H1 (cell line): Measurements from ENCODE around the gene ACER3. TPM values are rescaled to one million over a fixed set of nuclear protein-coding genes. Genes with fewer than 3 reads are reported as not detected.
"Not testable (repeated sequence)": the region's sequence is repeated elsewhere in the genome, so short reads cannot be mapped to it uniquely, and the experiment has no call there.

Experiments
- CTCF ChIA-PET: fragments of 300-600 bp; sonication (Branson Sonifier 250); formaldehyde crosslinking; loops from one replicate; lab custom pipeline; 2021; ENCODE audit not compliant: partially characterized antibody; lab: Charles Lee
- POLR2A ChIA-PET: fragments of 300-600 bp; sonication (Branson Sonifier 250); formaldehyde crosslinking; loops from one replicate; lab custom pipeline; 2021; ENCODE audit warnings: inconsistent platforms; ENCODE audit not compliant: partially characterized antibody; lab: Charles Lee
- DNase-seq, 2 experiments: peaks; one replicate each; pipeline versions ENCODE4 v3.0.0 to v3.0.0-alpha.2; 2010 to 2022; ENCODE audit warnings: low spot score in 2 of 2, low read depth in 1 of 2, mixed read lengths in 1 of 2
- FAIRE-seq: peaks from 2 replicates; lab custom pipeline; 2011; peaks lifted over from hg19 to GRCh38; lab: Jason Lieb, UNC
- H2AFZ ChIP-seq: 2 replicates; pipeline ENCODE4 v1.8.1; 2012; ENCODE audit warnings: low read length, inconsistent platforms
- H2AK5ac ChIP-seq: 2 replicates; pipeline ENCODE4 v1.6.1; 2013; ENCODE audit warnings: low read depth, low read length
- H2BK120ac ChIP-seq: replicated peaks from 2 replicates; pipeline ENCODE3; 2013; ENCODE audit warnings: low read depth, low read length, inconsistent platforms
- H2BK12ac ChIP-seq: 2 replicates; pipeline ENCODE4 v1.6.1; 2013; ENCODE audit warnings: low read depth, low read length
- H2BK15ac ChIP-seq: 2 replicates; pipeline ENCODE4 v1.6.1; 2013; ENCODE audit warnings: low read length
- H2BK20ac ChIP-seq: 2 replicates; pipeline ENCODE4 v1.6.1; 2013; ENCODE audit warnings: low read length
- H2BK5ac ChIP-seq: 2 replicates; pipeline ENCODE4 v1.6.1; 2013; ENCODE audit warnings: low read depth, low read length
- H3K14ac ChIP-seq: 2 replicates; pipeline ENCODE4 v1.6.1; 2013; ENCODE audit warnings: inconsistent platforms; ENCODE audit not compliant: insufficient read length
- H3K18ac ChIP-seq: 2 replicates; pipeline ENCODE4 v1.6.1; 2013; ENCODE audit warnings: low read length; ENCODE audit errors: extremely low read depth
- H3K23ac ChIP-seq: 2 replicates; pipeline ENCODE4 v1.6.1; 2013; ENCODE audit warnings: inconsistent platforms; ENCODE audit not compliant: insufficient read length
- H3K23me2 ChIP-seq: 2 replicates; pipeline ENCODE4 v1.6.1; 2013; ENCODE audit warnings: low read depth, low read length
- H3K27ac ChIP-seq: 2 replicates; pipeline ENCODE4 v1.6.1; 2011; ENCODE audit warnings: low read depth, low read length, inconsistent platforms
- H3K27me3 ChIP-seq, 4 experiments: replicated peaks in 1 of 4; 1 replicate in 1 of 4; 2 replicates in 3 of 4; pipeline versions ENCODE4 v1.6.1 to v1.8.1; 2011 to 2013; ENCODE audit warnings: low read length in 3 of 4, mild to moderate bottlenecking in 3 of 4, inconsistent platforms in 2 of 4, mixed read lengths in 2 of 4, moderate library complexity in 1 of 4; ENCODE audit not compliant: control insufficient read depth in 3 of 4, insufficient read depth in 3 of 4; ENCODE audit errors: extremely low read depth in 1 of 4
- H3K36me3 ChIP-seq, 4 experiments: 2 replicates each; pipeline versions ENCODE4 v1.6.1 to v1.8.1; 2011 to 2013; ENCODE audit warnings: mild to moderate bottlenecking in 4 of 4, low read length in 3 of 4, moderate library complexity in 2 of 4, control low read depth in 1 of 4, inconsistent platforms in 1 of 4; ENCODE audit not compliant: insufficient read depth in 4 of 4, control insufficient read depth in 2 of 4
- H3K4ac ChIP-seq: replicated peaks from 2 replicates; pipeline ENCODE3; 2013; ENCODE audit warnings: low read length, low read depth, mixed read lengths, inconsistent platforms; ENCODE audit not compliant: insufficient read length
- H3K4me1 ChIP-seq, 4 experiments: replicated peaks in 1 of 4; 1 replicate in 1 of 4; 2 replicates in 3 of 4; pipeline versions ENCODE4 v1.6.1 to v1.8.1; 2011 to 2013; ENCODE audit warnings: low read length in 3 of 4, inconsistent platforms in 2 of 4, mixed read lengths in 1 of 4; ENCODE audit not compliant: insufficient read depth in 4 of 4, control insufficient read depth in 3 of 4
- H3K4me2 ChIP-seq, 2 experiments: 2 replicates each; pipeline versions ENCODE4 v1.6.1 to v1.8.1; 2011 to 2013; ENCODE audit warnings: low read depth in 2 of 2, low read length in 2 of 2, control low read depth in 1 of 2, inconsistent platforms in 1 of 2, mild to moderate bottlenecking in 1 of 2; ENCODE audit not compliant: insufficient read depth in 1 of 2
- H3K4me3 ChIP-seq, 4 experiments: fragments of 200-600, 300-600 bp in 1 of 4; sonication (generic), shearing (Covaris generic), sonication (Bioruptor Twin) in 1 of 4; 2 replicates each; pipeline versions ENCODE4 v1.5.1 to v1.8.1; 2011 to 2016; ENCODE audit warnings: low read length in 4 of 4, low read depth in 3 of 4, control low read depth in 2 of 4, inconsistent platforms in 2 of 4, mild to moderate bottlenecking in 2 of 4, mixed read lengths in 1 of 4, moderate library complexity in 1 of 4; ENCODE audit not compliant: insufficient read depth in 2 of 4; ENCODE audit errors: extremely low read depth in 1 of 4
- H3K56ac ChIP-seq: replicated peaks from 2 replicates; pipeline ENCODE3; 2013; ENCODE audit warnings: low read depth, mild to moderate bottlenecking, mixed read lengths, low read length, inconsistent platforms; ENCODE audit not compliant: insufficient read length
- H3K79me1 ChIP-seq: 2 replicates; pipeline ENCODE4 v1.6.1; 2013; ENCODE audit warnings: low read depth, low read length, control low read depth
- H3K79me2 ChIP-seq, 2 experiments: 2 replicates each; pipeline versions ENCODE4 v1.6.1 to v1.8.1; 2012 to 2013; ENCODE audit warnings: low read length in 2 of 2, mild to moderate bottlenecking in 2 of 2, inconsistent platforms in 1 of 2; ENCODE audit not compliant: insufficient read depth in 2 of 2, control insufficient read depth in 1 of 2
- H3K9ac ChIP-seq, 4 experiments: replicated peaks in 1 of 4; 1 replicate in 1 of 4; 2 replicates in 3 of 4; pipeline versions ENCODE4 v1.6.1 to v1.8.1; 2011 to 2013; ENCODE audit warnings: low read depth in 3 of 4, low read length in 3 of 4, control low read depth in 2 of 4, mild to moderate bottlenecking in 2 of 4, moderate library complexity in 2 of 4, inconsistent platforms in 1 of 4; ENCODE audit errors: extremely low read depth in 1 of 4
- H3K9me3 ChIP-seq, 2 experiments: 2 replicates each; pipeline versions ENCODE4 v1.6.1 to v1.8.1; 2012 to 2013; ENCODE audit warnings: mild to moderate bottlenecking in 2 of 2, moderate library complexity in 2 of 2, control low read depth in 1 of 2, inconsistent platforms in 1 of 2, low read depth in 1 of 2, low read length in 1 of 2, mixed read lengths in 1 of 2; ENCODE audit not compliant: insufficient read depth in 2 of 2
- H4K20me1 ChIP-seq, 2 experiments: replicated peaks in 1 of 2; 2 replicates each; pipeline versions ENCODE3 to v1.8.1; 2011 to 2013; ENCODE audit warnings: inconsistent platforms in 2 of 2, low read length in 2 of 2, mild to moderate bottlenecking in 1 of 2; ENCODE audit not compliant: insufficient read depth in 2 of 2, control insufficient read depth in 1 of 2
- H4K5ac ChIP-seq: 2 replicates; pipeline ENCODE4 v1.6.1; 2013; ENCODE audit warnings: low read length, low read depth, mixed read lengths, inconsistent platforms; ENCODE audit not compliant: insufficient read length
- H4K8ac ChIP-seq: 2 replicates; pipeline ENCODE4 v1.8.0; 2013; ENCODE audit warnings: mild to moderate bottlenecking, moderate library complexity, low read length, inconsistent platforms; ENCODE audit not compliant: insufficient read depth; ENCODE audit errors: extremely low read depth
- H4K91ac ChIP-seq: replicated peaks from 2 replicates; pipeline ENCODE3; 2013; ENCODE audit warnings: low read length, mixed read lengths, inconsistent platforms; ENCODE audit not compliant: insufficient read length
- EZH2 ChIP-seq: fragments of 200-600 bp; sonication (generic); IDR thresholded peaks from 2 replicates; pipeline ENCODE4 v1.7.1; 2012; ENCODE audit warnings: low read depth, mild to moderate bottlenecking, moderate library complexity, low read length, inconsistent platforms; ENCODE audit not compliant: severe bottlenecking
- NRF1 ChIP-seq: IDR thresholded peaks from 2 replicates; pipeline ENCODE4 v1.6.1; 2011; ENCODE audit warnings: mild to moderate bottlenecking, low read depth, low read length, improper control_type of control experiment
- USF2 ChIP-seq: IDR thresholded peaks from 2 replicates; pipeline ENCODE4 v1.6.1; 2011; ENCODE audit warnings: low read length, improper control_type of control experiment
- WGBS, 2 experiments: shearing (Covaris generic) in 1 of 2; methylation state at CpG; one replicate each; pipeline versions ENCODE4 v1.1.6 to v1.1.7; 2013 to 2015; ENCODE audit warnings: low lambda C conversion rate in 2 of 2, mixed read lengths in 2 of 2, inconsistent platforms in 1 of 2, low coverage in 1 of 2, missing lambda C conversion rate in 1 of 2; ENCODE audit not compliant: insufficient replicate concordance in 2 of 2, insufficient coverage in 1 of 2, insufficient read length in 1 of 2; ENCODE audit errors: extremely low coverage in 1 of 2, missing lambda C conversion rate in 1 of 2; 5-methylcytosine and 5-hydroxymethylcytosine counted together
- polyA plus RNA-seq, 7 experiments: library from polyadenylated mRNA; depleted of rRNA in 3 of 7; stranded (reverse) in 5 of 7; unstranded in 2 of 7; fragments of >200 nt in 5 of 7; fragments of 200-250 nt in 2 of 7; gene quantifications; 1 replicate in 5 of 7; 2 replicates in 1 of 7; 4 replicates in 1 of 7; pipeline versions ENCODE4 v1.2.1 to v1.2.3, GENCODE V29; 2011 to 2013; ENCODE audit warnings: missing spikeins in 2 of 7, mixed read lengths in 2 of 7
- total RNA-seq: library from RNA; stranded (reverse); fragmentation: NEBNext Ultra II Directional; extraction: Animal tissue kit (Norgen Biotek cat#: 25700); gene quantifications from 2 replicates; pipeline ENCODE4 v1.2.1, GENCODE V29; 2021

ACER3 gene
- total and polyA plus RNA-seq, 2 of the 8 experiments (the other 6 are each of a cell fraction or from before 2014, with no cell fraction given): 5.7 to 16.2 TPM

- TF ChIP-seq EZH2: no peak
- TF ChIP-seq USF2: no peak
- no peak for TF ChIP-seq NRF1
Observed at GRCh38 chr11:77060234-77060633, 199.5 kb downstream of the ACER3 start (continued).

- H3K27me3 ChIP-seq, H3K4me3 ChIP-seq, FAIRE-seq, H2BK5ac ChIP-seq, H2AK5ac ChIP-seq, H3K36me3 ChIP-seq, H4K20me1 ChIP-seq, H3K18ac ChIP-seq, H3K79me2 ChIP-seq, H4K8ac ChIP-seq, H2BK120ac ChIP-seq, H3K4ac ChIP-seq, H3K56ac ChIP-seq, H3K79me1 ChIP-seq, H3K4me1 ChIP-seq, H3K4me2 ChIP-seq, H2AFZ ChIP-seq, DNase-seq, H3K27ac ChIP-seq, H3K23ac ChIP-seq, H3K23me2 ChIP-seq, H2BK15ac ChIP-seq, H2BK20ac ChIP-seq, POLR2A ChIA-PET, H3K9me3 ChIP-seq, H3K9ac ChIP-seq, H3K14ac ChIP-seq, H2BK12ac ChIP-seq, H4K5ac ChIP-seq, H4K91ac ChIP-seq: not testable (repeated sequence)
- CTCF ChIA-PET: interaction anchor here (1.4 kb wide), 1 partner anchor 30 kb away, joined by 7 read pairs; no protein-coding TSS in a partner anchor
- 89% methylated on average over 4 of the region's 4 CpGs; no CpG with 5 or more reads in 1 of the 2 experiments for whole genome bisulfite sequencing, 2 experiments
Observed at GRCh38 chr11:77061258-77061657, 200.5 kb downstream of the ACER3 start.
